ENCODE data around the gene DGKD. TPM values are rescaled to one million over a fixed set of nuclear protein-coding genes. Genes with fewer than 3 reads are reported as not detected.

DGKD gene
- total RNA-seq, 1 donor from 2014 or later, result 188 TPM

GRCh38 chr2:233361297-233361696 lies 7.0 kb downstream of the DGKD start:
- no peak for TF ChIP-seq CTCF (IDR thresholded peaks at IDR 0.05)
- H3K9me3 Mint-ChIP-seq, result peaks cover 2% of the 10 kb centered on the region
- no peak for DNase-seq
- intact Hi-C loops (cut with micrococcal nuclease), result no loop called here
- H3K27ac Mint-ChIP-seq, result peak overlapping the region; percentile 35
- no peak overlapping the region for H3K4me3 Mint-ChIP-seq
- H3K36me3 Mint-ChIP-seq (ENCODE audit: low read depth), result peaks cover 62% of the 10 kb centered on the region
- peaks cover 80% of the 10 kb centered on the region for H3K4me1 Mint-ChIP-seq
- no peaks in the 10 kb centered on the region for H3K27me3 Mint-ChIP-seq
- ChIA-PET POLR2A (no interaction called here), CTCF (no interaction called here)
- no peak for ATAC-seq (ENCODE audit: low read depth)

- intact Hi-C loops (cut with micrococcal nuclease), result no loop called here
- no peak for DNase-seq
- peaks cover 2% of the 10 kb centered on the region for H3K9me3 Mint-ChIP-seq
- ChIA-PET CTCF (interaction anchor here (1.2 to 1.4 kb wide), 2 partner anchors 42 to 94 kb away, joined by 3 read pairs; no protein-coding TSS in a partner anchor), POLR2A (interaction anchor here (1.6 kb wide), 1 partner anchor 9 kb away, joined by 4 read pairs; the partner anchor contains the start of gene DGKD)
- no peaks in the 10 kb centered on the region for H3K27me3 Mint-ChIP-seq
- ATAC-seq (ENCODE audit: low read depth), result no peak
- no peak overlapping the region for H3K27ac Mint-ChIP-seq
- TF ChIP-seq CTCF (IDR thresholded peaks at IDR 0.05), result no peak
- H3K4me3 Mint-ChIP-seq, result no peak overlapping the region
- peaks cover 63% of the 10 kb centered on the region for H3K36me3 Mint-ChIP-seq (ENCODE audit: low read depth)
- H3K4me1 Mint-ChIP-seq, result peaks cover 79% of the 10 kb centered on the region
Measured at GRCh38 chr2:233362742-233363141, 8.4 kb downstream of the DGKD start.

- no peak for DNase-seq
- Mint-ChIP-seq H3K4me1 (peaks cover 80% of the 10 kb centered on the region), H3K4me3 (peak overlapping the region; percentile 3), H3K27me3 (no peaks in the 10 kb centered on the region), H3K9me3 (peaks cover 2% of the 10 kb centered on the region), H3K27ac (peak overlapping the region; percentile 74), H3K36me3 (ENCODE audit: low read depth) (peaks cover 62% of the 10 kb centered on the region)
- intact Hi-C loops (cut with micrococcal nuclease), result no loop called here
- POLR2A ChIA-PET, result no interaction called here
- CTCF ChIA-PET, result interaction anchor here (1.4 kb wide), 1 partner anchor 40 kb away, joined by 3 read pairs; no protein-coding TSS in a partner anchor
- TF ChIP-seq CTCF (IDR thresholded peaks at IDR 0.05), result no peak
- no peak for ATAC-seq (ENCODE audit: low read depth)
Measured at GRCh38 chr2:233363744-233364235, 9.5 kb downstream of the DGKD start.

GRCh38 chr2:233365861-233366520 lies 11.7 kb downstream of the DGKD start:
- H3K27me3 Mint-ChIP-seq, result no peaks in the 10 kb centered on the region
- DNase-seq, result no peak
- peak overlapping the region; percentile 70 for H3K27ac Mint-ChIP-seq
- no peak for ATAC-seq (ENCODE audit: low read depth)
- intact Hi-C loops (cut with micrococcal nuclease), result no loop called here
- H3K4me1 Mint-ChIP-seq, result peaks cover 80% of the 10 kb centered on the region
- H3K9me3 Mint-ChIP-seq, result peaks cover 2% of the 10 kb centered on the region
- CTCF ChIA-PET, result interaction anchor here (0.6 to 1.4 kb wide), 3 partner anchors 9 to 513 kb away, joined by 3 to 4 read pairs (median 3); partner anchors contain the start of gene DGKD
- peaks cover 60% of the 10 kb centered on the region for H3K36me3 Mint-ChIP-seq (ENCODE audit: low read depth)
- H3K4me3 Mint-ChIP-seq, result no peak overlapping the region
- POLR2A ChIA-PET, result interaction anchor here (0.5 to 1.0 kb wide), 4 partner anchors 8 to 114 kb away, joined by 3 to 10 read pairs (median 4); partner anchors contain the start of gene ATG16L1
- TF ChIP-seq CTCF (IDR thresholded peaks at IDR 0.05), result no peak

GRCh38 chr2:233367586-233367985 lies 13.3 kb downstream of the DGKD start:
- H3K27ac Mint-ChIP-seq, result peak overlapping the region; percentile 66
- peaks cover 79% of the 10 kb centered on the region for H3K4me1 Mint-ChIP-seq
- H3K27me3 Mint-ChIP-seq, result no peaks in the 10 kb centered on the region
- H3K36me3 Mint-ChIP-seq (ENCODE audit: low read depth), result peaks cover 59% of the 10 kb centered on the region
- POLR2A ChIA-PET, result no interaction called here
- peaks cover 2% of the 10 kb centered on the region for H3K9me3 Mint-ChIP-seq
- intact Hi-C loops (cut with micrococcal nuclease), result no loop called here
- CTCF ChIA-PET, result no interaction called here
- ATAC-seq (ENCODE audit: low read depth) (peak; percentile 10), DNase-seq (no peak)
- TF ChIP-seq CTCF (IDR thresholded peaks at IDR 0.05), result no peak
- H3K4me3 Mint-ChIP-seq, result no peak overlapping the region
